ENCODE results near the gene PLCXD3.
"Not testable (repeated sequence)": the region's sequence is repeated elsewhere in the genome, so short reads cannot be mapped to it uniquely, and the experiment has no call there.

Gene PLCXD3, protein sequence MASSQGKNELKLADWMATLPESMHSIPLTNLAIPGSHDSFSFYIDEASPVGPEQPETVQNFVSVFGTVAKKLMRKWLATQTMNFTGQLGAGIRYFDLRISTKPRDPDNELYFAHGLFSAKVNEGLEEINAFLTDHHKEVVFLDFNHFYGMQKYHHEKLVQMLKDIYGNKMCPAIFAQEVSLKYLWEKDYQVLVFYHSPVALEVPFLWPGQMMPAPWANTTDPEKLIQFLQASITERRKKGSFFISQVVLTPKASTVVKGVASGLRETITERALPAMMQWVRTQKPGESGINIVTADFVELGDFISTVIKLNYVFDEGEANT

DNA sequence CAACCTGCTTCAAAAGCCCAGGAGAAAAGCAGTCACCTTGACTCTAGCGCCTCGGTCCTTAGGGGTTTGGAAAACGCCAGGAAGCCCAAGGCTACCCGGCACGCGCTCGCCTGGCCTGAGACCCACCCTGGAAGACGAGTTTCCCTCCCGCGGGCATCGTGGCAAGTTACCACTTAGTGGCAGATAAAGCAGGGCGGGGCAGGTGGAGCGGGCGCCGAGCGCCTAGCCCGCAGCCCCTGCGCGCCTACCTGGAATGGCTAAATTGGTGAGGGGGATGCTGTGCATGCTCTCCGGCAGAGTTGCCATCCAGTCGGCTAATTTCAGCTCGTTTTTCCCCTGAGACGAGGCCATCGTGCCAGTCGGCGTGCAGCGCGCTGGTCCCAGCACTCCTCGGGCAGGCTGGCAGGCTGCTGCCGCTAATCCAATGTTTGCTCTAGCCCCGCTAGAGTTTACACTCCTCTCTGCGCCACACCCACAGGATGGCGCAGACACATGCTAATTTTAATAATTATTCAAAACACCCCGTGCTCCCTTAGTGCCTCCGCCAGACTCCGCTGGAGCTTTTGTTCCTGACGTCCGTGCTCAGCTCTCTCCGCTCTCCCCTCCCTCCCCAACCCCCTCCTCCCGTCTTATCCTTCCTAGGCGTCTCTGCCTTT is at the start of gene PLCXD3:
PLCXD3 (minus strand) TSS at position 426 of the 656 bp plus-strand sequence; CDS start at position 351, 75 bp downstream.
- DNase-seq = no peak

DNA sequence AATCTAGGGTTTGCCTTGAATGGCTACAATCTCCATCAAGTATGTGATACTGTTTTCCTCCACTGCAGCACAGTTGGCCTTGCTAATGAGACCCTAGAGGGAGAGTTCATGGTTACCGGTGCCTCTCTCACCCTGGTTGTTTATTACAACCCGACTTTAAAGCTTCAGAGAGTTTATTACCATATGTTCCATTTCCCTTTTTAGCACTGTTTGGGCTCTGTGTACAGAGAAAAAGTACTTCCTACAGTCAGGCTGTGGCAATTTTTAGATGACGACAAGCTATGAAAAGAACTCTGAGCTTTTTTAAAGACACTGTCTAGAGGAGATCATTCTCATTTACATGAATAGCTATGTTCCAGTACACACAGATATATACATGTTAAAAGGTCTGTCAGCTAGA is 48.8 kb upstream of the PLCXD3 start:
- DNase-seq = no peak

DNA sequence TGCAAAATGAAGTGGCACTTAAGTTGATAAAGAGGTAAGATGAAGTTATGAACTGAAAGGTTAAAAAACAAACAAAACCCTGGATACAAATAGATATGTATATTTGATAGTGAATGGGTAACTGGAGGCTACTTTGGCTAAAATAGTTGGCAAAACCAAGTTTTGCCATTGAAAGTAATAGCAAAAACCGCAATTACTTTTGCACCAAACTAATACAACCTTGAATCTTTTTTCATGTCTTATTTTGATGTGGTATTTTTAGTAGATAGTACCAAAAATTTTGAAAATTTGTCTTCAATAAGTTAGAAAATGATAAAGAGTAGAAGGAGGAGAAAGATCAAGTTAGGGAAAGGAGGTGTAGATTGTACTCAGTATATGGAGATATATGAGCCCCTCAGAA is 47.9 kb upstream of the PLCXD3 start:
- DNase-seq = no peak

DNA sequence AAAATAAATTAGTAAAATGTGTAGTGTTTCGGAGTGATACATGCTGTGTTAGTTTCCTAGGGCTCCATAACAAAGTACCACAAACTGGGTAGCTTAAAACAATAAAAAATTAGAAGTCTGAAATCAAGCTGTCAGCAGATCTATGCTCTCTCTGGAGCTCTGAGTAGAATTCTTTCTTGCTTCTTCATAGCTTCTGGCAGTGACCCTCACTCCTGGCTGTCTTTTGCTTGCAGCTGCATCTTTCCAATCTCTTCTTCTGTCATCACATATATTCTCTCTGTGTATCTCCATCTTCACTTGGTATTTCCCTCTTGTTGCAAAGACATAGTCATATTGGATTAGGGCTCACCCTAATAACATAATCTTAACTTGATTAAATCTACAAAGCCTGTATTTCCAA is 37.6 kb upstream of the PLCXD3 start:
- no peak for DNase-seq

DNA sequence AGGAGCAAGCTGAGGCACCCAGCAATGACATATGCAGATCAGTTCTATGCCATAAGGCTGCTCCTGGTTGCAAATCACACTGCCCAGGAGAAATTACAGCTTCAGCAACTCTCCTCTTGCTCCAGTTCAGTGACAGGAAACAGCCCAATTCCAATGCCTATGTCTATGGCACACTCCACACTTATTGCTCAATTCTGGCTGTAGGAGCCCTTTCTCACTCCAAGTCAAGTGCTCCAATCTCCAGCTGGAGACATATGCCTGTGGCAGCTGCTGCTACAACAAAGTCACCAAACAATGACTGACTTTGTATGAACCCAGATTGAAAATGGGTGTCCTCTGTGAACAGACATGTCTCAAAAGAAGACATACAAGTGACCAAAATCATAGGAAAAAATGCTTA is 31.8 kb upstream of the PLCXD3 start:
- no peak for DNase-seq

DNA sequence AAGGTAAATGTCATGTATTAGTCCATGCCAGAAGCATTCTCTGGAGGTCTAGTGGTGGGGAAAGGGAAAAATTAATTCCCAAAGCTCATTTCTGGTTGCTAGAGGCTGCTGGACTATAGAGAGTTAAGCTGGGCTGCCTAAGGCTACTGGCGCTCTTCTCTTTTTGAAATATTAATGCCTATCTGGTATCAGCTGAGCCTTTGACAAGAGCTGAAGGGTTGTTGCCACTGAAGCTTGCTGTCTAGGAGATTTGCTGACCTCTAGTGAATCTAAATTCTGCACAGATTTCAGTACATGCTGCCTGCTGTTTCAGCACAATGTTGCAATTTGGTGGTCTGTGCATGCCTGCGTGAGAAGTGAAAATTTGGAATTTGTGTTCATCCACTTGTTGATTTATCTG is 29.1 kb upstream of the PLCXD3 start:
- no peak for DNase-seq

DNA sequence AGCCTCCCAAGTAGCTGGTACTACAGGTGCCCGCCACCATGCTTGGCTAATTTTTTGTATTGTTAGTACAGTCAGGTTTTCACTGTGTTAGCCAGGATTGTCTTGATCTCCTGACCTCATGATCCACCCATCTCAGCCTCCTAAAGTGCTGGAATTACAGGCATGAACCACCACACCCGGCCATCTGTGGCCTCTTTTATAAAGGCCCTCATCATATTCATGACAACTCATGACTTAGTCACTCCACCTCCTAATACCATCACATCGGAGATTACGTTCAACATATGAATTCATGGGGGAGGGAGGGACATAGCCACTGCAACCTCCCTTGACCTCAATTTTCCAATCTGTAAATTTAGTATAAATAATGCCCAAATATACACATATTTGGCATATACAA is 27.2 kb upstream of the PLCXD3 start:
- DNase-seq = no peak

DNA sequence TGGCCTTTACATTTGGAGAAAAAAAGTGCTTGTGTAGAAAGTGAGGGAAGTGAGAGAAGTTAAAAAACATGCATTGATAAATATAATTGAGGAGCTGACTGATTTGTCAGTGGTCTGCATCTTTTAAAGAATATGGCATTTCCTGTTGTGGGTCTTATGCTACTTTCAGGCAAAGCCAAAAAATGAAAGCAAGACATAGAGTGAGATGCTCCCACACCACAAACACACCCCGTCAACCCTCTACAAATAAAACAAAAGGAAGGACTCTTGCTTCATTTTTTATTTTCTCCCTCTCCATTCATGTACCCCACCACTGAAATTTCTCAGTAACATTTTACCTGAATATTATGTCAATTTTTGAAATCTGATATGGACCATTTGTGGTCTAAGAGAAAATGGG is 22.1 kb upstream of the PLCXD3 start:
- no peak for DNase-seq

DNA sequence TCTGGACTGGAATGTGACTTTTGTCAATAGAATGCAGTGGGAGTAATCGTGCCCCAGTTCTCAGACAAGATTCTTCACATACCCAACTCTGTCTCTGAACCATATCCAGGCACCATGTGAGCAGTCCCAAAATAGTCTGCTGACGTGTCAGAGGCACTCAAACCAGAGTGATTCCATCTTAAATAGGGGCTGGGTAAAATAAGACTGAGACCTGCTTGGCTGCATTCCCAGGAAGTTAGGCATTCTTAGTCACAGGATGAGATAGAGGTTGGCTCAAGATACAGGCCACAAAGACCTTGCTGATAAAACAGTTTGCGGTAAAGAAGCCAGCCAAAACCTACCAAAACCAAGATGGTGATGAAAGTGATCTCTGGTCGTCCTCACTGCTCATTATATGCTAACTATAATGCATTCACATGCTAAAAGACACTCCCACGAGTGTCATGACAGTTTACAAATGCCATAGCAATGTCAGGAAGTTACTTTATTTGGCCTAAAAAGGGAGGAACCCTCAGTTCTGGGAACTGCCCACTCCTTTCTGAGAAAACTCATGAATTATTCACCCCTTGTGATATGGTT is 16.9 kb upstream of the PLCXD3 start:
- no peak for DNase-seq

DNA sequence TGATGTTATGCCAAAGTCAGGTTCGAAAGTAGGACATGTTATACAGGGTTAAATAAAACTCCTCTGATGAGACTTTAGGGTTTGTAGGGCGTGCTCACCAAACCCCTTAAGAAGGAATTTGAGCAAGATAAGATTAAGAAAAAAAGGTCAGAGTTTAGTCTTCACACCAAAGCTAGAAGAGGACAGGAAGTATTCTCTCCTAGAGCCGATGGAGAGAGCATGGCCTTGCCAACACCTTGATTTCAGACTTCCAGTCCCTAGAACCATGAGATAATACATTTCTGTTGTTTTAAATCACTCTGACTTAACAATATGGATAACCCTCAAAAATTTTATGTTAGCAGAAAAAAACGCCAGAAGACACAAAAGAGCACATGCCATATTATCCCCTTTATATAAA is 16.3 kb upstream of the PLCXD3 start:
- no peak for DNase-seq

DNA sequence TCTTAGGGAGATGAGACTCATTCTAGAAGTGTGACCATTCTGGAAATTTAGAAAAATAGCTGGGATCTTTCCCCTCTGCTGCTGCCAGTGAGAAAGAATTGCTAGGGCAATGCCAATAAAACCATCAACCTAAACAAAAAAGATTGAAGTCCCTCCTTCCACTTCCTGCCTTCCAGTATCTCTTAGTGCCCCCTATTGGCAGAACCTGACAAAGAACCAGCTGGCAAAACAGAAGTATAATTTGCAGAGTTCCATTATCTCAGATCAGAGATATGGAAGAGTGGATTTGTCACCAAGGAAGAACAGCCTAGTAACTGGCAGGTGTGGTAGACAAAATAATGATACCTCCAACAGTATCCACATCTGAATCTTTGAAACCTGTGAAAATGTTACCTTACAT is 13.8 kb upstream of the PLCXD3 start:
- DNase-seq = no peak

DNA sequence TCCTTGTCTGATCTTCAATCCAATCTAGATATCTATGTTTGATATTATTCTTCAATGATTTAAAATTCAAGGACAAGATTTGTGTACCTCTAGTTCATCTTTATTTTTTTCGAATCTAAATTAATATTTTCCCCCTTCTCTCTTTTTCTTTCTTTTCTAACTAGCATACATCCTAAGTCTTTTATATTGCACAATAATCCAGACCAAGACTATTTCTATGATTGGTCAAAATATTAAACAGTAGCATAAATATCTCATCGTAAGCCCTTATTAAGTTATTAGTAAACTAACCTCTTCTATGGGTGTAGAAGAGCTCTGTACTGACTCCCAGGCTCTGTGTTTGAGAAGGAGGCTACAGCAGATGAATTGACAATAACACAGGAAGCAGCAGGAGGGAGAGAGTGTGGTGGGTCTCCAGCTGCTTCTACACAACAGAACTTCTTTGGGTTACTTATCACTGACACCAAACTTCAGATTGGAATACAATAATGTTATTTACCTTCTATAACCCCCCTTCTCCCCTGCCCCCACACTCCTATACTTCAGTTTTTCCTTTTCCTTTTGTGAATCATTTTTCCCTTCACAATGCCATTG is 11.9 kb upstream of the PLCXD3 start:
- DNase-seq = no peak

DNA sequence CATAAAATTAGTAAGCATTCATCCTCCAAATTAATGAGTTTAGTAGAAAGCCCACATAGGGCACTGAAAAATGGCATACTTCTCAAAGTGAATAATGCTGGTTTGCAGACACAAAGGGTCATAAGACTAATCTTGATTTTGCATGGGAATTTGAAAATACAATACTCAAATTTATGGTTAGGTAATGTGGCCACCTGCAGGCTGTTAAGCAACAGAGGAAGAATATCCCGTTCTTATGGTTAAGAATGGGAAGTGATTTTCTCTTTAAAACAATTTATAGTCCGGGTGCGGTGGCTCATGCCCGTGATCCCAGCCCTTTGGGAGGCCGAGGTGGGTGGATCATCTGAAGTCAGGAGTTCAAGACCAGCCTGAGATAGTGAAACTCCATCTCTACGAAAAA is 9.4 kb upstream of the PLCXD3 start:
- no peak for DNase-seq

DNA sequence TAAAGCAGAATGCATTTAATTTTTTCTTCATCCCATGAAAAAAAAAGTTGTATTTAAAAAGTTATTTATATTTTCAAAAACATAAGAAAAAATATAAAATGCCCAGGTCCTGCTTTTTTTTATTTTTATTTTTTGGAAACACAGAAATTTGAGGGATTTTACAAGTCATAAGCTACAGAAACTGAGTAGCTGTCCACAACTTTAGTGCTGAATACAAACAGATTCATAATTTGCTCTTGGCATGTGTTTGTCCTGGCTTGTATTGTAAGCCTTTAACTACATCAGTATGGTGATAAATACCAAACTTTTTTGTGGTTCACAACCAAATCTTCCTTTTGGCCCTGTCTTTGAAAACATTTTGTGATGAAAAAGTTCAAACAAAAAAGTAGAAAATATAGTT is 7.5 kb upstream of the PLCXD3 start:
- DNase-seq = no peak

DNA sequence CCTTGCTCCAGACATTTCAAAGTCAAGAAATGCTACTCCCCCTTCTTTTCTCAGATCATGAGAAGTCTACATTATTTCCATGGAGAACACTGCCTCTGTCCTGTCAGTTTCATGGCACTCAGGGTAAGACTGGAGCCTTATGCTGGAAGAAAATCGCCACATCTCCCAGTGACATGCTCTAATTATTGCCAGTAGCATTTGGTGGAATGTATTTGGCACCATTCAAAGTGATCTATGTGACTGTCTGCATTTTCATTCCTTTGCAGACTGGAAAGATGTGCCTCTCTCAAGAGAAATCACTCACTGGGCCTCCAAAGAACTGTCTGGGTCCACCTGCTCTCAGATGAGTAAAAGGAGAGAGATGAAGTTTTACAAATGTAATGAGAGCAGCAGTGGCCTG is 840 bp upstream of the PLCXD3 start:
- DNase-seq = no peak

DNA sequence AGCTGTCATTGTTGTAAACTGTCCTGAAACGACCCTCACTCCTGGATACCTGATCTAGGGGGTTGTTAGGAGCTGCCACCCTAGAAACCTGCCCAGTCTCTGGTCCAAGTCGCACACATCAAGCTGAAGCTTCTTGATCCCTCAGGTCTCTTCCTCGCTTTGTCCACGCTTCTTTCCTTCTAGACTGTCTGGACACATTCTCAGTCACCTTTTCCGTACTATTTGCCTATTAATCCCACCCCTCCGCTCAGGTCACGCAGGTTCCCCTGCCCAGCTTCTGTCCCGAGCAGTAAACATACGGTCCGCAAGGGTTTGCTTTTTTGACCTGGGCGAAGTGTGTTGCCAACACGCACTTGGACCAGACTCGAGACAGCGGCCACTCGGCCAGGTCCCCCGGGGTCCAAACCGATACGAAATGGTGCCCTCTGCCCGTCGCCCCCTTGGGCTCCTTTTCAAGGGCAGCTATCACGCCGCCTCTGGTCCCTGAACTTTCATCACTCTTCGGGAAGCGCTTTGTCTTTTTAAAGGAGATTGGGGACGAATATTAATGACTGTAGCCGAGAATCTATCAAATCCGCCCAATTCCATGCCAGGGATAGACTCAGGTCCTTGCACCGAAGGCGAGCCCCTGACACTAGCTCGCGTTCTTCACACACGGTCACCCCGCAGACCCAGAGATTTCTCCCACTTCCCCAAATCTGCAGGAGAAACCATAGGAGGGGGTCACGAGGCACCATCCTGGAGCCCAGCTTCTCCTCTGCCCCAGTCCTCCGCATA is 814 bp downstream of the PLCXD3 start:
- DNase-seq = no peak

DNA sequence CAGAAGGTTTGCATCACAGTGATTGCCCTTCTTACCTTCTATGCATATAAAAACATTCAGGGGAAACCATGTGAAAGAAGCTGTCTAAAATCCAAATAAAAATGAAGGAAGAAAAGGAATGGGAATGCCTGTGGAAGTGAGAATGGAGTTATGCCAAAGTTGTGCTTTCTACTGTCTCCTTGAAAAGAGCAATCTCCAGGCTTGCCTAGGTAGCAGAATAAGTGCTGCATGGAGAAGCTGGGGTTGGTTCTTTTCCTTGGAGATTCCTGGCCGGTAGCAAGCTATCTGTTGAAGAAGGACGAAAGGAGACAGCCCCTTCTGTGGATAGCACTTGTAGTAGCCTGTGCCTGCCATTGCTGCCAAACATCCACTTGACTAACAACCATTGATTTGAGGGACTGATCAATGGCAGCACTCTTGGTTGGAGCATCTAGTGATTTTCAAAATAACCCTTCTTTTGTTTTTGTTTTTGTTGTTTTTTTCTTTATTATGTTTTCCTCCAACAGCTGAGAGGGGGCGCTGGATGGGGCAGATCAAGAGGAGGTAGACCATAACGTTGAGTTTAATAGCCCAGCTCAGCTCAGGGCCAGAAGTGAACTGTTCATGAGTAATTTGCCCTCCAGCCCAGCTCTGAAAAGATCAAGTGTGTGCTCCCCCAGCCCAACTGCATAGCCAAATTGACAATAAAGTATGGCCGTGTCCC is 1.6 kb downstream of the PLCXD3 start:
- no peak for DNase-seq

DNA sequence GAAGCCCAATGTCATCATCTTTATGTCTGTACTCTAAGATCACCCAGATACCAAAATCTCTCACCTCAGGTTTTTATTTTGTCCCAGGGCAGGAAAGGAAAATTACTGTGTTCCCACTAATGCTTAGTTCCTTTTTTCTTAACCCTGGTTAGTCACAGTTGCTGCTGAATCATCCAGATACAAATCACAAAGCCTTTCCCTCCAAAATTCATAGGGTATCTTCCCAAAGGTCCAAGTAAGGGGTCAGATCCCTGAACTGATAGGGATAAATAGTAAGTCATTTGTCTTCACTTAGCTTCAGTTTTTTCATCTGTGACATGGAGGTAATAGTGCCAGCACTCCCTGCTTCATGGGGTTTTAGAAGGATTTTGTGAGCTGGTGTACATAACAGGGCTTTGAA is 2.2 kb downstream of the PLCXD3 start:
- no peak for DNase-seq

DNA sequence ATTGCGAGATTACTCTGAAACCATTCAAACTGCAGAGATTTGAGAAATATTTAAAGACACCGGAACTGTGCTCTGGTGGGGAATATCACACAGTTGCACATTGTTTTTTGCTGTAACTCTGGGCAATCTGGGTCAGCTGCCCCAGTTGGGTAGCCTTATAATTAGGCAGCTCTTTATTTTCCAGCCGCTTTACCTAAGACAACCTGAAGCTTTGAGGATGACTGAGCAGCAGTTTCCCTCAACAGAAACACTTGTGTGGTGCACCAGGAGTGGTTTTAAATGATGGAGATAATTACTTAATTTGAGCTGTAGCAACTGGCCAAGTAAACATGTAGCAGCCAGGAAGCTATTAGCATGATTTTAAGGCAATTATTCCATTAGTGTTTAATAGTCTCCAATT is 2.9 kb downstream of the PLCXD3 start:
- no peak for DNase-seq

DNA sequence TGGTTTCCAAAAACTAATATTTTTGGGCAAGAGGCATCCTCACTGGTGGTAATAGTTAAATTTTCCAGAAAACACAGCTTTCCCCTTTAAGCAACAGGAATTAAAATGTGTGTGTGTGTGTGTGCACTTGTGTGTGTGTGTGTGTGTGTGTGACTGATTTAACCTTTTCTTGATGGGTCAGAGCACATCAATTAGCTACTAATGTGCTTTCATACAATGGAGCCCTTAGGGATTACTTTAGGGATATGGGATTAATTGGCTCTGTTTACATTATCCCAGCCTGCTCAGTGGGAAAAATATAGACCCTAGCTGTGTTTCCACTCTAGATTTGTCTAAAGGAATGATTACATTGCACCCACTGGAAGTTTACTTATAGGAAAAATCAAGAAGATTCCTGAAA is 6.5 kb downstream of the PLCXD3 start:
- no peak for DNase-seq

DNA sequence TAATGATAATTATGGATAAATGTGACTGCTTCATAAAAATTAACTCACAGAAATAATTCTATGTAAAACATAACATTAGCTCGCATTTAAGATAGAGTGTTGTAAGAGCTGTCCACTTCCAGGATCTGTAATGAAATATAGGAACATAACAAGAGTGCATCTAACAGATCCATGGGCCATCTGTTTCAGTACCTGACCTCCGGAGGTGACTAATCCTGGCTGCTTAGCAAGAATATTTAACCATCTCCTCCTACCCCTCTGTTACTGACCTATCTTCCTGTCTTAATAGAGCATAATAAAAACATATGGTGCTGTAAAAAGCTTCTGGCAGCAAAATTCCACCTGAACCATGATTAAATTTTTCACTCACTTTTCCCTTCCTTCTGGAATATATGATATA is 7.1 kb downstream of the PLCXD3 start:
- no peak for DNase-seq

DNA sequence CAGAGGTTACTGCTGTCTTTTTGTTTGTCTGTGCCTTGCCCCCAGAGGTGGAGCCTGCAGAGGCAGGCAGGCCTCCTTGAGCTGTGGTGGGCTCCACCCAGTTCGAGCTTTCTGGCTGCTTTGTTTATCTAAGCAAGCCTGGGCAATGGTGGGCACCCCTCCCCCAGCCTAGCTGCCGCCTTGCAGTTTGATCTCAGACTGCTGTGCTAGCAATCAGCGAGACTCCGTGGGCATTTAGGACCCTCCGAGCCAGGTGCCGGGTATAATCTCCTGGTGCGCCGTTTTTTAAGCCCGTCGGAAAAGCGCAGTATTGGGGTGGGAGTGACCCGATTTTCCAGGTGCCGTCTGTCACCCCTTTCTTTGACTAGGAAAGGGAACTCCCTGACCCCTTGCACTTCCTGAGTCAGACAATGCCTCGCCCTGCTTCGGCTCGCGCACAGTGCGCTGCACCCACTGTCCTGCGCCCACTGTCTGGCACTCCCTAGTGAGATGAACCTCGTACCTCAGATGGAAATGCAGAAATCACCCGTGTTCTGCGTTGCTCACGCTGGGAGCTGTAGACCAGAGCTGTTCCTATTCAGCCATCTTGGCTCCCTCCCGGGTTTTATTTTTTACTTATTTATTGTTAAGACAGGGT is 16.8 kb downstream of the PLCXD3 start:
- not testable (repeated sequence) for DNase-seq
